BLaER1 treated with 17β-estradiol and CSF1 and Interleukin-3, amounts not matched to agents 10 nM and 100 nM (cell line): ENCODE data around the gene B4GAT1.

Experiments used
- H3K27ac ChIP-seq, 11 experiments: shearing (Covaris generic); formaldehyde crosslinking; 2 replicates each; pipeline ENCODE4 v1.8.1; 2022
- H3K27me3 ChIP-seq, 11 experiments: shearing (Covaris generic); formaldehyde crosslinking; 2 replicates each; pipeline ENCODE4 v1.8.1; 2022
- H3K36me3 ChIP-seq, 11 experiments: shearing (Covaris generic); formaldehyde crosslinking; 2 replicates each; pipeline ENCODE4 v1.8.1; 2022
- H3K4me1 ChIP-seq, 10 experiments: shearing (Covaris generic); formaldehyde crosslinking; 2 replicates each; pipeline ENCODE4 v1.8.1; 2022
- H3K4me2 ChIP-seq, 11 experiments: shearing (Covaris generic); formaldehyde crosslinking; 2 replicates each; pipeline ENCODE4 v1.8.1; 2022
- H3K4me3 ChIP-seq, 10 experiments: shearing (Covaris generic); formaldehyde crosslinking; 2 replicates each; pipeline ENCODE4 v1.8.1; 2022
- H3K9ac ChIP-seq, 11 experiments: shearing (Covaris generic); formaldehyde crosslinking; 2 replicates each; pipeline ENCODE4 v1.8.1; 2022
- H3K9me3 ChIP-seq, 11 experiments: shearing (Covaris generic); formaldehyde crosslinking; replicated peaks in 1 of 11; 2 replicates each; pipeline ENCODE4 v1.8.1; 2022
- H4K20me1 ChIP-seq, 11 experiments: shearing (Covaris generic); formaldehyde crosslinking; 2 replicates each; pipeline ENCODE4 v1.8.1; 2022
- Cebpa-rat ChIP-seq, 11 experiments: shearing (Covaris generic); IDR thresholded peaks; 2 replicates each; pipeline ENCODE4 v1.8.1; 2022

The B4GAT1 gene

DNA sequence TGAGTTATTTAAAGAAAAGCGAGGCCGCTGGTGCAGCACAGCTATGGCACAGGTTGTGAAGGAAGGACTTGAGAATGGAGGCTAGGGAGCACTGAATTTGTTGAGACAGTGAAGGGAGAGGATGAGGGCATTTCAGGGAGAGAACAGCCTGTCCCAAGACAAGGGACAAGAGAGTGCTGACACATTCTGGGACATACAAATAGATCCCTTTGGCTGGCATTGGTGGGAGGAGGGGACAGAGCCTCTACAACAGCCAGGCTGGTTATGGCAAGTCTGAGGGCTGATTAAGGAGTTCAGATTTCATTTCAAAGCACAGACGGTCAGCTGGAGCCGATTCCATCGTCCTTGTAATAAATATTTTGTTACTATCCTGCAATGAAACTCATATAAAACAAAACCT lies 25.8 kb upstream of the B4GAT1 start:
- H3K9me3 ChIP-seq: no peaks in the 10 kb centered on the region
- H3K4me1 ChIP-seq: peaks cover 10 to 40% (median 36%) of the 10 kb centered on the region in 10 experiments; a peak in 19 of 20 replicates
- peak overlapping the region in 8 of 11 experiments; percentile 85 to 98 (median 92); a peak in 11 of 22 replicates for H3K4me2 ChIP-seq
- TF ChIP-seq Cebpa-rat (IDR thresholded peaks at IDR 0.05): no peak
- H4K20me1 ChIP-seq: peaks cover 0 to 23% (median 19%) of the 10 kb centered on the region in 11 experiments; a peak in 13 of 22 replicates
- H3K9ac ChIP-seq: no peak overlapping the region; a peak in 1 of 22 replicates
- peaks cover 0 to 15% (median 8%) of the 10 kb centered on the region in 11 experiments; a peak in 15 of 22 replicates for H3K36me3 ChIP-seq
- no peak overlapping the region for H3K27ac ChIP-seq
- no peaks in the 10 kb centered on the region for H3K27me3 ChIP-seq
- no peak overlapping the region for H3K4me3 ChIP-seq

DNA sequence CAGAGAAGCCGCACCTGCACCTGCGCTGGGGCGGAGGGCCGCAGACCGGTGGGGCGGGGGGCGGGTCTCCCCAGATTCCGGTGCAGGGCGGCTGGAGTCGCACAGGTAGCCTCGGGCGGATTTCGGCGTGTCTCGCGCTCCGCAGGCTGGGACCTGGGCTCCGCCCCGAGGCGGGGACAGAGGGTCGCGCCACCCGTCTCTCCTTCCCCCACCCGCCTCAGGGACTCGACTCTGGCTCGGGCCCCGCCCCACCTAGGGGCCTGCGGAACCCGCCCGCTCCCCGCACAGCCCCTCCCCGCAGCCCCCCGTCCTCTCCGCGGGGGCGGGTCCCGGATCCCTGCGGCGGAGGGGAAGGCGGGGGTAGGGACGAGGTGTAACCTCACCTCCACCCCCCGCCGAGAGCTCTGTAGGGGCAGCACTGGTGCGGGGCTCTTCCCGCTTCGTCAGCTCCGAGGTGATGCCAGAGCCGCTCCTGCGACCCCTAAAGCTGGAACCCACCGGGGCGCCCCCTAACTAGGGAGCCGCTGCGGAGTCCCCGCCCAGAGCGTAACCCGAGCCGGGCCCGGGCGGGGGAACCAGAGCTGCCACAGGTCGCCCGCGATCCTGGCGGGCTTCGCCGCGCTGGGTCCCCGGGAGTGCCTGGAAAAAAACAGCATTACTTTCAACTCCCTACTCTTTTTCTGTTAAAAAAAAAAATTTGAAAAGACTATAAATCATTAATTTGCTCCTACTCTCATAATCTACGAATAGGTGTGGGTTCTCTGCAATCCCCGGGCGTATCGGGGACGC lies 24.4 kb upstream of the B4GAT1 start, which contains the start of gene SLC29A2:
Gene SLC29A2 (minus strand): TSS at position 134 of the 789 bp plus-strand sequence. CDS start 169 bp downstream, outside the sequence.
- Histone ChIP-seq H3K4me2 (peak within 1 kb of the TSS; percentile 85 to 98 (median 93)), H3K36me3 (peaks cover 0 to 30% (median 23%) of the 10 kb centered on the region in 11 experiments; a peak in 19 of 22 replicates), H3K9ac (peak within 1 kb of the TSS; percentile 72 to 92 (median 87)), H3K4me3 (peak within 1 kb of the TSS; percentile 70 to 93 (median 85)), H3K4me1 (peaks cover 10 to 42% (median 38%) of the 10 kb centered on the region in 10 experiments; a peak in 19 of 20 replicates), H3K27ac (peak within 1 kb of the TSS; percentile 18 to 91 (median 84); a peak in 21 of 22 replicates), H4K20me1 (peaks cover 0 to 36% (median 32%) of the 10 kb centered on the region in 11 experiments; a peak in 15 of 22 replicates), H3K27me3 (no peaks in the 10 kb centered on the region), H3K9me3 (no peaks in the 10 kb centered on the region)
- TF ChIP-seq Cebpa-rat (IDR thresholded peaks at IDR 0.05): no peak

DNA sequence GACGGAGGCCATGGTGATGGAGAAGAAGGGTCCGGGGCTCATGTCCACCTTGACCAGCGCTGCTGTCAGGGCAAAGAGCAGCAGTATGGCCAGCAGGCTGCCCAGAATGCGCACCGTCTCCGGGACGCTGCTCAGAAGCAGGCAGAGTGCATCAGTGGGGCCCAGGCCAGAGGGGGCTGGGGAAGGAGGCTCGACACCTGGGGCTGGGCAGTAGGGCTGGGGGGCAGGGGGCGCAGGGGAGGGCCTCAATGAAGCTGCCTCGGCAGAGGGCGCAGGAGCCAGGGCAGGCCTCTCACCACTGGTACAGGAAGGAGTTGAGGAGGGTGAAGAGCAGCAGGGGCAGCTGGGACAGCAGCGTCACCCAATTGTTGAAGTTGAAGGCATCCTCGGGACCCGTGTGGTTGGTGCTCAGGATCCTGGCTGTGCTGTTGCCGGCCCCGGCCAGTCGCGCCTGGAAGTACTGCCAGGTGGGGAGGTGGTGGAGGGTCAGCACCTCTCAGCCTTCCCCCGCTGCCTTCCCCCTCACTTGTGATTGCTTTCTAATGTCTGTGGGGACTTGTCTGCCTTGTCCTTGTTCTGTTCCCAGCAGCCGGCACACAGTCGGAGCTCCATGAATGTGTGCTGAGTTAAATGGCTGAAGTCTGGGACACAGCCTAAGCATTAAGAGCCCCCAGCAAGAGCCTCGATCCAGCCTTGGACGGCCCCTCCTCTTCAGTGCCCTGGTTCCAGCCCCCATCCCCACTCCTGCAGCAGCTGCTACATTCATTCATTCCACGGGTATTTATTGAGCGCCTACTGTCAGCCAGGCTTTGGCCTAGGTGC lies 21.9 kb upstream of the B4GAT1 start:
- H3K9ac ChIP-seq: peak overlapping the region in 7 of 11 experiments; percentile 82 to 92 (median 87); a peak in 10 of 22 replicates
- H3K9me3 ChIP-seq: no peaks in the 10 kb centered on the region
- H3K4me3 ChIP-seq: no peak overlapping the region; a peak in 2 of 20 replicates
- H3K4me1 ChIP-seq: peaks cover 10 to 44% (median 38%) of the 10 kb centered on the region in 10 experiments; a peak in 19 of 20 replicates
- 0 out of 22 replicates have a peak overlapping the region, but pooled peaks of 1 of the 11 experiments have one; percentile 13 for H3K27ac ChIP-seq
- peaks cover 0 to 54% (median 36%) of the 10 kb centered on the region in 11 experiments; a peak in 15 of 22 replicates for H4K20me1 ChIP-seq
- peaks cover 0 to 51% (median 44%) of the 10 kb centered on the region in 11 experiments; a peak in 19 of 22 replicates for H3K36me3 ChIP-seq
- TF ChIP-seq Cebpa-rat (IDR thresholded peaks at IDR 0.05): no peak
- no peaks in the 10 kb centered on the region for H3K27me3 ChIP-seq
- peak overlapping the region in 9 of 11 experiments; percentile 85 to 98 (median 93); a peak in 17 of 22 replicates for H3K4me2 ChIP-seq

DNA sequence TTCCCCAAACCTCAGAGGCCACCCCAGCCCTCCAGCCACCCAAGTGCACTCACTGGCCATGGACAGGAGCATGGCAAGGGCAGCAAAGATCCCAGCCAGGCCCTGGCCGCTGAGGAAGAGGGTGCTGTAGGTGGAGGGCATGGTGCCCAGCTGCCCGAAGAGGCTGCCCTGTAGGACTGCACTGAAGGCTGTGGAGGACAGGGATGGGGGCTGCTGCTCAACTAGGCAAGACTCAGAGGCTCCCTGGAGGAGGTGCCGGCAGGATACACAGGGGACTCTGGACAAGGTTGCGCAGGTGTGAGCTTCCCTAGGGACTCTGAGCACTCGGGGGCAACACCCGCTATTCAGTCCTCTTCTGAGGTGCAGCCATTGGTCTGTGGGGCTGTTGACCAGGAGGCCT lies 21.1 kb upstream of the B4GAT1 start:
- no peak overlapping the region for H3K4me3 ChIP-seq
- TF ChIP-seq Cebpa-rat (IDR thresholded peaks at IDR 0.05): no peak
- H3K36me3 ChIP-seq: peaks cover 0 to 56% (median 49%) of the 10 kb centered on the region in 11 experiments; a peak in 19 of 22 replicates
- peak overlapping the region in 1 of 11 experiments; percentile 7; a peak in 1 of 22 replicates for H3K9ac ChIP-seq
- H3K9me3 ChIP-seq: no peaks in the 10 kb centered on the region
- 0 out of 22 replicates have a peak overlapping the region, but pooled peaks of 3 of the 11 experiments have one; percentile 7 to 20 (median 20) for H3K4me2 ChIP-seq
- H3K4me1 ChIP-seq: peaks cover 10 to 44% (median 37%) of the 10 kb centered on the region in 10 experiments; a peak in 19 of 20 replicates
- H3K27ac ChIP-seq: no peak overlapping the region
- peaks cover 0 to 57% (median 36%) of the 10 kb centered on the region in 11 experiments; a peak in 15 of 22 replicates for H4K20me1 ChIP-seq
- H3K27me3 ChIP-seq: no peaks in the 10 kb centered on the region

DNA sequence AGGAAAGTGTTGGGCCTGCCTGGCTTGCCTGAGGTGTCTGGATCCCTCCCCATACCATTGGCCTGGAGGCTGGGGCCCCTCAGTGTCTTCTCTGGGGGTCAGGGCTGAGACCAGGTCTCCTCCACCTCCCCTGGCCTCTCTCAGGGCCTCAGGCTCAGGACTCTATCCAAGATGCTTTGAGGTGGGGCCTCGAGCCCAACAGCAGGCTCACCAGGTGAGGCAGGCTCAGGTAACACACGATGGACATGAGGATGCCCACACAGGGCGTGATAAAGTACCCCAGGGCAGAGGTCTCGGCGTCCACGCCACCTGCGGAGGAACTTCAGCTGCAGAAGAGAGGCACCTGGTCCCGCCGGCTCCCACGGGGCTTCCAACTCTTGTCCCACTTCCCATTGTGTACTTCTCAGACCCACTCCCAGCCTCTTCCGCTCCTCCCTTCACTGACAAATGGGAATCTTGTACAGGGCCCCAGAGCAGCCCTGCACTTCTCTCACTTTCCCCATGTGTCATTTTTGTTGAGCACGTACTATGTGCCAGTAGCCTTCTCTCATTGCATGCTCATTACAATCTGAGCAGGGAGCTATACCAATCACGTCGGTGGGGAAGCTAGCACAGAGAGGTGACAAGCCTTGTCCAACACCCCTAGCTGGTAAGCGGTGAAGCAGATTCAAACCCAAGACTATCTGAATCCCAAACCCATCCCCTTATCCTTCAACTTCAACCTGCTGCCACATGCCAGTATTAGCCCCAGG lies 20.3 kb upstream of the B4GAT1 start:
- Histone ChIP-seq H3K9ac (no peak overlapping the region), H3K9me3 (no peaks in the 10 kb centered on the region), H3K27ac (no peak overlapping the region), H3K36me3 (peaks cover 0 to 63% (median 56%) of the 10 kb centered on the region in 11 experiments; a peak in 19 of 22 replicates), H3K4me3 (no peak overlapping the region), H3K4me2 (no peak overlapping the region), H3K27me3 (no peaks in the 10 kb centered on the region), H3K4me1 (peaks cover 8 to 38% (median 30%) of the 10 kb centered on the region in 10 experiments; a peak in 19 of 20 replicates), H4K20me1 (peaks cover 0 to 65% (median 36%) of the 10 kb centered on the region in 11 experiments; a peak in 15 of 22 replicates)
- TF ChIP-seq Cebpa-rat (IDR thresholded peaks at IDR 0.05): no peak

DNA sequence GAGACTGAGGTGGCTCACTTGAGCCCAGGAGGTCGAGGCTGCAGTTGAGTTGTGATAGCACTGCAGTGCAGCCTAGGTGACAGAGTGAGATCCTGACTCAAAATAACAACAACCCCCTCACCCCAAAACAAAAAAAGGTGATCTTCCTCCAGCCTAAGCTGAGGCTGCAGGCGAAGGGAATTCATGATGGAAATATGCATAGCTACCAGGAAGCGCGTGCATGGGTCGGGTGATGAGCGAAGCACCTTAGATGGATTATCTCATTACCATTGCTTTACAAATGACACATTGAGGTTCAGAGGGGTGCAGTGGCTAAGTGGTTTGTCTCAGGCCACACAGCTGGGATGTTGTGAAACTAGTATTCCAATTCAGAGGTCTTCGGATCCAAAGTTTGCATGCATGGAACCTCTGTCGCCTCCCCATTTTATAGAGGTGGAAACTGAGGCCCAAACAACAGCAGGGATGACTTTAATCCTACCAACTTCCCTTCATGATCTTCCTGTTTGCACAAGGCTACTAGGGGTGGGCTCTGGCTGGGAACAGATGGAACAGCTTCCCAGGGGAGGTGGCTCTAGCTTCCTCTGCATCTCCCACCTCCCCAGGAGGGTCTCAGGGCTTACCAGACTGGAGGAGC lies 19.5 kb upstream of the B4GAT1 start:
- H3K4me2 ChIP-seq: no peak overlapping the region
- no peaks in the 10 kb centered on the region for H3K9me3 ChIP-seq
- no peak overlapping the region for H3K4me3 ChIP-seq
- peaks cover 5 to 33% (median 25%) of the 10 kb centered on the region in 10 experiments; a peak in 18 of 20 replicates for H3K4me1 ChIP-seq
- H3K27me3 ChIP-seq: no peaks in the 10 kb centered on the region
- peaks cover 0 to 73% (median 43%) of the 10 kb centered on the region in 11 experiments; a peak in 15 of 22 replicates for H4K20me1 ChIP-seq
- H3K9ac ChIP-seq: no peak overlapping the region
- no peak overlapping the region for H3K27ac ChIP-seq
- no peak for TF ChIP-seq Cebpa-rat (IDR thresholded peaks at IDR 0.05)
- H3K36me3 ChIP-seq: peaks cover 0 to 71% (median 60%) of the 10 kb centered on the region in 11 experiments; a peak in 19 of 22 replicates

DNA sequence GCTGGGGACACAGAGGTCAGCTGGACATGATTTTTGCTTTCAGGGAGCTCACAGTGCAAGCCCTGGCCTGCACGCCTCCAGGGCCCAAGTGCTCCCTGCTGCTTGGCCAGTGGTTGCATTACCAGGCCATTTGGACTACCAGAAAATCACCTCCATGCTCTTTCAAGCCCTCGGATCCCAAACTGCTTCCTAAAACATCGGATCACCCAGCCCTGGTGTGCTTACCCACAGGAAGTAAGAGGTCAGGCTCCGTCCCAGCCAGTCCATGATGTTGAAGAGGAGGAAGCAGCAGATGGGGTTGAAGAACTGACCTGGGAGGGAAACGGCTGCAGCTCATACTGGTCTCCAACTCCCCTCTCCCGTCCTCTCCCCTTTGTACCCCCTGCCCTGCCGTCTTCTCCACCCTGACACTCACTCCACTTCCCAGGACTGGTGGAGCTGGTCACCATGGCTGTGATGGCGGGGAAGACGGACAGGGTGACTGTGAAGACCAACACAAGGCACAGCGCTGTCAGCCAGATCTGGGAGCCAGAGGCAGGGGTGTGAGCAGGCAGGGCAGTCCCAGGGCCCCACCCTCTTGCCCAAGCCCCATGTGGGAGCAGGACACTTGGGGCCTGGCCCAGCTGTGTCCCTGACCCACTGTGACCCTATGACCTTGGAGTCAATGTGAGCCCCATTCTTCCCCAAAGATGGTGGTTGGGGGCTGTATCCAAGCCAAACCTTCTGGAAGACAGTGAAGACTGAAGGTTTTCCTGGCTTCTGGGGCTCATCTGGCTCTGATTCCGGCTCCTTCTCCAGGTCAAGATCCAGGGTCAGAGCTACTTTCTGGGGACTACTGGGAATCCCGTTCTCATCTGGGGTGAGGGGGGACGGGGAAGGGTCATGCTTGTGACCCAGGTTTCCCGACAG lies 18.5 kb upstream of the B4GAT1 start:
- Histone ChIP-seq H3K4me2 (no peak overlapping the region), H3K4me1 (peaks cover 5 to 32% (median 25%) of the 10 kb centered on the region in 10 experiments; a peak in 18 of 20 replicates), H3K27me3 (no peaks in the 10 kb centered on the region), H3K27ac (no peak overlapping the region; a peak in 1 of 22 replicates), H3K9ac (no peak overlapping the region), H3K4me3 (no peak overlapping the region), H3K36me3 (peaks cover 0 to 80% (median 60%) of the 10 kb centered on the region in 11 experiments; a peak in 19 of 22 replicates), H3K9me3 (no peaks in the 10 kb centered on the region), H4K20me1 (peaks cover 0 to 83% (median 44%) of the 10 kb centered on the region in 11 experiments; a peak in 15 of 22 replicates)
- TF ChIP-seq Cebpa-rat (IDR thresholded peaks at IDR 0.05): no peak
